HG03521 (cell line): ENCODE results near the gene SLC13A4.
"Not testable (repeated sequence)": the region's sequence is repeated elsewhere in the genome, so short reads cannot be mapped to it uniquely, and the experiment has no call there.

ENCODE experiments used
- ATAC-seq: cut with Tn5 transposase; IDR thresholded peaks from one replicate; pipeline ENCODE4 v1.9.1; 2021; ENCODE audit warnings: mild to moderate bottlenecking, moderate library complexity; ENCODE audit not compliant: unreplicated experiment

Gene SLC13A4

DNA sequence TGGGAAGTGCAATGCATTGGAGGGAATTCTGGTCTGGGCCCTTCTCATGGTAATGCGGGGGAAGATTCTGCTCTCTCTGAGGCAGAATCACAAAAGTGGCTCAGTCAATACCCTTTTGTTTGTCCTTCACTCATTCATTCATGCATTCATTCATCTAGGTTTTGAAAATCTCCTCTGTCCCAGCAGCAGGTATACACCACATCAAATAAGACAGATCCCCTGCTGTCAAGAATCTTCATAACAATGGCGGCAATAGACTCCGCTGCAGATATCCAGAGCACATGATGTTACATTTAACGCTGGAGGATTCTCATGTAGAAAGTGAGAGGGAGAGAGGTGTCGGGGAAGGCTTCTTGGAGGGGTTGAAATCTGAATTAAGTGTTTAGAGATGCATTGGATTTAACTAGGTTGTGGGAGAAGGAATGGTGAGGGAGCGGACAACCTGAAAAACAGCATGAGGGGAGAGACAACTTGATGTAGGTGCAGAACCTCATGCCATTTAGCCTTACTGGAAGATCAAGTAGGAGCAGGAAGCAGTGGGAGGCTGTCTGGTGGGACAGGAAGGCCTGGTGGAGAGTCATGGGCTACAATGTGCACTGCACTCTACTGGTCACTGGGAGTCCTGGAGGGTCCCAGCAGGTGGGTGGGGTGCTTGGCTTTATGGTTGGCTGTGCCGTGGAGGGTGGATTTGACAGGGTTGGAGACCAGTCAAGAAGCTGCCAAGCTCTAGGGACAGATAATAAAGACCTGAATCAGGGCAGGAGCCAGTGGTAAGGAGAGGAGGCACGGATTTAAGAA lies 25.8 kb upstream of the SLC13A4 start:
- no peak for ATAC-seq

GRCh38 chr7:135748770-135749169 lies 20.8 kb upstream of the SLC13A4 start, which contains the start of gene FAM180A:
Gene FAM180A, minus strand, starts transcription at chr7:135748813. Its CDS starts 233 bp downstream, at chr7:135748580.
- ATAC-seq = no peak

GRCh38 chr7:135747366-135747765 lies 19.4 kb upstream of the SLC13A4 start:
- no peak for ATAC-seq

DNA sequence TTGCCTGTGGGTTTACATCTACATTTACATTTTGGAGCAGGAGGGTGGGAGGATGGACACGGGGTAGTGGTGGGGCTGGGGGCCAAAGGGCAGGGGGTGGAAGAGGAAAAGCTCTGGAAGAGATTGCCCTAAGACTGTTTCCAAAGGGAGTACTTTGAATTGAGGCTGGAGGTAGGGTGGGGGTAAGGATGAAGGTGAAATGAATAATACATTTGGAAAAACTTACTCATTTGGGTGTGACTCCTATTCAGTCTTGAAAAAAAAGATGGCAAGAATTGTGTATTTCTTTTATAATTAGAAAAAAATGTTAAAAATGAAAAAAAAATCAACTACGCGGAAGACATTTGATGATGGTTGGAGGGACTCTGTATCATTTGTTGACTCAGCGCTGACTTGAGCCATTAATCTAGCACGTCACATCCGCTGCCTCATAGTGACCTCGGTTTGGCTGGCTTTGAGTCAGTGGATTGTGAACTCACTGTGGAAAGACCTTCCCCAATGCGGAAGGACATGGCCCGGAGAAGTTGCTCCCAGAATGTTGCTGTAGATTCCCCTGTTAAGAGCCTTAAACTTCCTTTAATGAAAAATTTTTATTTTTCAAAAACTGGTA lies 17.8 kb upstream of the SLC13A4 start:
- ATAC-seq = no peak

DNA sequence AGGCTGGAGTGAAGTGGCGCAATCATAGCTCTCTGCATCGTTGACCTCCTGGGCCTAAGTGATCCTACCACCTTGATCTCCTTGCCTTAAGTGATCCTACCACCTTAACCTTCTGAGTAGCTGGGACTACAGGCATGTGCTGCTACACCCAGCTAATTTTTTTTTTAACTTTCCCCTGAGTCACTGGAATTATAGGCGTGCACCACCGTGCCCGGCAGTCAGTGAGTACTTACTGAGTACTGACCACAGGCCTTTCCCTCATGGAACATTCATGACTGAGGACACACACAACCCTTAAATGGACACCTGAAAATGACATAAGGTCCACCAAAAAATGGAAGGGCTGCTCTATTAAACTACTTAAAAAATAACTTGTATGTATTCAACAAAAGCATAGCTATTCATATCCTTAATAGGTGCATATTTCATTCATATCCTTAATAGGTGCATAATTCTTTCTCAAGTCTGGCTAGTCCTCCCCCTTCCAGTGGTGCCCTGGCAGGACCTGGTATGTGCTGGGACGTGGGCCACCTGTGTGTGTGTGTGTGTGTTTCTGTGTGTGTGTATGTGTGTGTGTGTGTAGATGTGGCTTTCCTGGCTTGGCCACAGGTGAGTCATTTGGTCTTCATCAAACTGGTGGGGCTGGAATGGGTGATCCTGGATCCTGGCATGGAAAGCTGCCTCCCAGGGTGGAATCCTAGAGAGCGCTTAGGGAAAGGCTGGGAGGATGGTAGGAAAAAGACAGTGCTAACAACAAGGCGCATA lies 17.1 kb upstream of the SLC13A4 start:
- no peak for ATAC-seq

DNA sequence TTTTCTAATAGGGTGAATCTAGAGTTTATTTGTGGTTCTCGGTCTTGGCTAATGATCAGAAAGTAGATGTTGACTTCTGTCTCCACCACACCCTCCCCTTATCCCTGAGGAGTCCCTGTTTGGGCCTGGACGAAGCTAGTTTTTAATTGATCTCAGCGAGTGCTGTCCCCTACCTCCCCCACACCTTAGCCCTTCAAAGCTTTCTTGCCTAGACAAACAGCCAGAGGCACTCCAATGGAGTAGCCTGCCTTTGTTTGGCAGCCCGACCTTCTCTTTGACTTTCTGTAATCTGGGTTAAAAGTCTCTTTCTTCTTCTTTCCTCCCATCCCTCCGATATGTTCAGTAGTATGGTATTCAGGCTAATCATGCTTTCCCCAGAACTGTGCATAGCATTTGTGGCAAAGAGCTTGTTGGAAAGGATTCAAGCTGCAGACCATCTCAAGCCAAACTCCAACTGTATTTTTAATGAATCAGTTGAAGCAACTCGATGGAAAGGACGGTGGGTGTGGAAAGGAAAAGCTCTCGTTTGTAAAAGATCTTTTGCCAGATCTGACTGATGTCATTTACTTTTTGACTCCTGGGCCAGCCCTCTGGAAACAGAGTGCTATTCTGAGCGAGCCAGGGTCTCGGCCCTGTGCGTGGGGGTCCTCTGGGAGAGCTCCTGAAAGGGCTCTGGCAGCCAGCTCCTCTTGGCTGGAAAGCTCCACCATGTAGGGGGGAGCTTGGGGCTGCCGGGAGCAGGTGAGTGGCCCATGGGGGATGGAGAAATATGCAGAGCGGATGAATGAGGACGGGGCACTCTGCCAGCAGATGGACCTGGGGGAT lies 16.1 kb upstream of the SLC13A4 start:
- ATAC-seq = no peak

DNA sequence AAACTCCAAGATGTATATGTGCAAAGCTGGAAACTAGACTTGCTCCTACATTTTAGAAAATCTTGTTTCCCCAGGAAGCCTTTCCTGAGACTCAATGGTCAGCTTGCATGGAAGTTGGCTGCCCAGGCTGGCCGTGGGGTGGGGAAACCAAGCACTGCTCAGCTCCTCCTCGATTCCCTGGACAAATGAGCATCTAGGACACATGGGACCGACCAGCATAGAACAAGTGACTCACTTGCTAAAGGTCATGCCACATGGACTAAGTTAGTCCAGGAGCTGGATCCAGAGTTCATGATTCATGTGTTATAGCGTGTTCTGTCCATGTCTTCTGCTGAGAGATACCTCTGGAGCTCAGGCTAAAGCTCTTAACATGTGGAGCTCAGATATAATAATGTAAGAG lies 14.4 kb upstream of the SLC13A4 start:
- no peak for ATAC-seq

GRCh38 chr7:135741905-135742304 lies 13.9 kb upstream of the SLC13A4 start:
- ATAC-seq = no peak

DNA sequence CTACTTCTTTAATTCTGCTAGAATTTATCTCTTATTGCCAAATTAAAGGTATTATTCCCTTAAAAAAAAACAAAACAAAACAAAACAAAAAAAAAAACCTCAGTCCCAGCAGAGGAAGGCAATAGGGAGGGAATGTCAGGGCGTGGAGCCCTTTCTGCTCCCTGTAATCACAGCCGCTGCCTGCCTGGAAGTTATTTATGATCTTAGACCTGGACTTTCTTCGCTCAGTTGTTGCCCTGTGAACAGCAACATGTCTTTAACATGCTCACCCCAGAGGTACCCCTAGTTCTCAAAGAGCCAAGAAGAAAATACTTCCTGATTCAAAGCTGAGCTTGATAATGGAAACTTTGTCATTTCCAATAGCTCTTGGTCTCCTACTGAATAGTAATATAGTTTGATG lies 12.9 kb upstream of the SLC13A4 start:
- no peak for ATAC-seq

GRCh38 chr7:135737306-135737647 lies 9.3 kb upstream of the SLC13A4 start:
- ATAC-seq = not testable (repeated sequence)

- ATAC-seq = no peak
Measured at GRCh38 chr7:135736586-135737305, 8.8 kb upstream of the SLC13A4 start.

- no peak for ATAC-seq
Measured at GRCh38 chr7:135734343-135734689, 6.3 kb upstream of the SLC13A4 start.

DNA sequence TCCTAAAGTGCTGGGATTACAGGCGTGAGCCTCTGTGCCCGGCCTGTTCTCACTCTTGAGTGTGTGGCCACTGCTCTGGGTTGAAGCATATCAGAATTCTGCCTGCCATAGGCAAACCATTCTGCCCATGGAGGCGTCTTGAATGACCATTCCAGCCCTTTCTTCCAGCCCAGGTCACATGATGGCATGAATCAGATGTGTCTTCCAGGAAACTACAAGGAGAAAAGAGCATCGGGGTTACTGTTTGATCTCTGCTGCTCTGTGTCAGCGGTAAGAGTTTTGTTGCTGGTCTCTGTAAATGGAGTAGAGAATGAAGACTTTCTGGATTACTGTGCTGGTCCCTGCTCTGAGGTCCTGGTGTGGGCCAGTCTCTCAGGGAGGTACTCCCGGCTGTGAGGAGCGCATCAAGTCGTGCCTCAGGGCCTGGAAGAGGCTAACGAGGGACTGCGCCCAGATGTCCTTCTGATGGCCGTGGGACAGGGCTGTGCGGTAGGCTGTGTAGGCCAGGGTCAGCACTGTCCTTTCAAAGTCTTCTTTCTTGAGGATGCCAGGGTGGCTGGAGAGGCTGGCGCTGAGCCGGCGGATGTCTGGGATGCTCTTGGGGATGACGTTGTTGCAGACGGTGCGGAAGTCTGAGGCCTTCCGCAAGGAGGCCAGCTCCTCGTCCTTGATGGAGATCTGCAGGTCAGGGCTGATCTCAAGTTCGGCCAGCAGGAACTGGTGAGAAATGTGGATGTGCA lies 5.8 kb upstream of the SLC13A4 start:
- ATAC-seq = no peak

DNA sequence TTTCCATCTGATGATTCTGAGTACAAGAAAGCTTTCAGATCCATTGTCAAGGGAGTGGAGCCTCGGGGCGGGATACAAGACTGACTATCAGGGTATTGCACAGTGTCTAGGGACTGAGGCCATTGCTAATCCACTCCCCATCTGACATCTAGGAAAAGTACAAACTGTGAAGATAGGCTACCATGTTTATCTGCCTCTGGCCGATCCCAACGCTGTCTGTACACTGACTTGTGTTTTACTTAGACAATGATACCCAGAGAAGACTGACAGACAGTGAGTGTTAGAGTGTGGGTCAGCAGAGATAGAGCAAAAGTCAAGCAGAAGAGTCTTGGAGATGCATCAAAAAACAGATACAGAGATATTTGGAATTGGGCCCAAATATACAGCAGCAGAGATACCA lies 3.1 kb upstream of the SLC13A4 start:
- ATAC-seq = no peak

GRCh38 chr7:135729230-135729629 lies 1.2 kb upstream of the SLC13A4 start:
- ATAC-seq = no peak

GRCh38 chr7:135726911-135727673 lies 894 bp downstream of the SLC13A4 start:
- ATAC-seq = no peak

DNA sequence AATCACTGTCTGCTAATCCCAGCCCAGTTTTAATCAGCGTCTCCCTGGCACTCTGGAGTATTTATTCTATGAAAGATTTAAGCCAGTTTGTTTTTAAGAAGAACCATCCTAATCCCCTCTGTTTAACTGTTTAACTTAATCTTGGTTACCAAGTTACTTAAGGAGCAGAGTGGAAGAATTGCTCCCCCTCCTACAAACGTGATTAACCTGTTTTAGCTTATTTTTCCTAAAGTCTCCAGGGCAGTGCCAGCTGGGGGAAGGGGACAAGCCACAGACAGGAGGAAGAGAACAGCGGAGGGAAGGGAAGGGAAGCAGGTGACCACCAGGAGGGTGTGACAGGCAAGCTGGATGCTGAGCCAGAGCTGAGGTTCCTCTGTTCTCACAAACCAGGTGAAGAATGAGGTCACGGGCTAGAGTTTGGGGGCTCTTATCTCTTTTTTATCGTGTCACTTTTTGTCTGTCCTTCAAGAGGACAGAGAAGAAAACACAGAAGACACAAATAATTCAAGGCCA lies 1.7 kb downstream of the SLC13A4 start:
- no peak for ATAC-seq

GRCh38 chr7:135723411-135723810 lies 4.6 kb downstream of the SLC13A4 start:
- ATAC-seq = no peak
